Measurements from ENCODE around the gene MUC13. TPM values are rescaled to one million over a fixed set of nuclear protein-coding genes. Genes with fewer than 3 reads are reported as not detected.
A peak's percentile ranks its signal among the peaks of the same experiment; 100 is the strongest.

Gene MUC13
- total RNA-seq, 3 donors from 2014 or later = 3.9 TPM; not detected in 2

GRCh38 chr3:124893526-124893925 lies 41.0 kb downstream of the MUC13 start:
- DNase-seq (ENCODE audit: low spot score in 2 of 2) = peak in 1 of 2 donors; percentile 69
- intact Hi-C loops (cut with DNase I; ENCODE audit: low total_unique reads) = no loop called here
- peak overlapping the region; percentile 7 to 27 for H3K27ac ChIP-seq

GRCh38 chr3:124890573-124891190 lies 43.9 kb downstream of the MUC13 start:
- Histone ChIP-seq H3K9me3 (no peaks in the 10 kb centered on the region), H3K4me1 (no peaks in the 10 kb centered on the region), H3K36me3 (no peaks in the 10 kb centered on the region), H3K27ac (peak overlapping the region; percentile 40 to 55), H3K4me3 (no peak overlapping the region), H3K27me3 (no peaks in the 10 kb centered on the region)
- intact Hi-C loops (cut with DNase I; ENCODE audit: low total_unique reads) = no loop called here
- peak in 1 of 2 donors; percentile 64 for DNase-seq (ENCODE audit: low spot score in 2 of 2)
- no peak for TF ChIP-seq CTCF (IDR thresholded peaks at IDR 0.05)
- no peak for TF ChIP-seq POLR2AphosphoS5 (IDR thresholded peaks at IDR 0.05)
- TF ChIP-seq POLR2A (IDR thresholded peaks at IDR 0.05) = no peak

More at GRCh38 chr3:124893526-124893925, 41.0 kb downstream of the MUC13 start:
- Histone ChIP-seq H3K4me1 (no peaks in the 10 kb centered on the region), H3K27me3 (no peaks in the 10 kb centered on the region), H3K4me3 (no peak overlapping the region), H3K9me3 (no peaks in the 10 kb centered on the region), H3K36me3 (no peaks in the 10 kb centered on the region)
- TF ChIP-seq CTCF (IDR thresholded peaks at IDR 0.05) = no peak
- TF ChIP-seq POLR2AphosphoS5 (IDR thresholded peaks at IDR 0.05) = no peak
- no peak for TF ChIP-seq POLR2A (IDR thresholded peaks at IDR 0.05)

- TF ChIP-seq CTCF (IDR thresholded peaks at IDR 0.05) (no peak), POLR2A (IDR thresholded peaks at IDR 0.05) (no peak), POLR2AphosphoS5 (IDR thresholded peaks at IDR 0.05) (no peak)
- no peaks in the 10 kb centered on the region for H3K36me3 ChIP-seq
- no peaks in the 10 kb centered on the region for H3K4me1 ChIP-seq
- H3K4me3 ChIP-seq = no peak overlapping the region
- H3K9me3 ChIP-seq = no peaks in the 10 kb centered on the region
- no peak for DNase-seq (ENCODE audit: low spot score in 2 of 2)
- peak overlapping the region; percentile 1 to 33 for H3K27ac ChIP-seq
- intact Hi-C loops (cut with DNase I; ENCODE audit: low total_unique reads) = no loop called here
- H3K27me3 ChIP-seq = no peaks in the 10 kb centered on the region
Measured at GRCh38 chr3:124888482-124889441, 45.8 kb downstream of the MUC13 start.

GRCh38 chr3:124887932-124888298 lies 46.6 kb downstream of the MUC13 start:
- TF ChIP-seq POLR2A (IDR thresholded peaks at IDR 0.05) (no peak), POLR2AphosphoS5 (IDR thresholded peaks at IDR 0.05) (no peak), CTCF (IDR thresholded peaks at IDR 0.05) (no peak)
- H3K9me3 ChIP-seq = no peaks in the 10 kb centered on the region
- H3K4me3 ChIP-seq = peak overlapping the region; percentile 84 to 91 (median 84)
- DNase-seq (ENCODE audit: low spot score in 2 of 2) = no peak
- no peaks in the 10 kb centered on the region for H3K27me3 ChIP-seq
- peak overlapping the region in 1 of 2 donors; percentile 93 for H3K27ac ChIP-seq
- no peaks in the 10 kb centered on the region for H3K4me1 ChIP-seq
- no peaks in the 10 kb centered on the region for H3K36me3 ChIP-seq
- intact Hi-C loops (cut with DNase I; ENCODE audit: low total_unique reads) = no loop called here

All from breast epithelium (tissue), 4 donors.